Keratinocyte (primary cell): ENCODE results near the gene RYR2.

Source experiments
- CTCF ChIP-seq, 3 experiments: IDR thresholded peaks in 1 of 3; conservative IDR thresholded peaks in 1 of 3; optimal IDR thresholded peaks in 1 of 3; 2 replicates in 2 of 3; 3 replicates in 1 of 3; pipeline versions ENCODE3 to v1.5.1; 2011; ENCODE audit warnings: low read length in 3 of 3, mild to moderate bottlenecking in 3 of 3, moderate library complexity in 2 of 3, control low read depth in 1 of 3, inconsistent platforms in 1 of 3; ENCODE audit not compliant: insufficient read depth in 2 of 3; ENCODE audit errors: extremely low read depth in 1 of 3
- EZH2 ChIP-seq: IDR thresholded peaks from one replicate; pipeline ENCODE4 v1.6.1; 2012; ENCODE audit warnings: inconsistent platforms, mild to moderate bottlenecking, low read length, moderate library complexity

GRCh38 chr1:237040823-237041222 is 1.2 kb upstream of the RYR2 start:
- TF ChIP-seq CTCF (optimal IDR thresholded peaks at IDR 0.05 in 1 of 3, IDR thresholded peaks at IDR 0.05 in 1 of 3, conservative IDR thresholded peaks at IDR 0.05 in 1 of 3; ENCODE audit: extremely low read depth in 1 of 3, insufficient read depth in 2 of 3, low read length in 3 of 3) (no peak), EZH2 (no peak)
